C4-2B (cell line): ENCODE data around the gene TXNDC17.
A peak's percentile ranks its signal among the peaks of the same experiment; 100 is the strongest.

Experiments
- H3K27ac ChIP-seq: fragments of 450-650 bp; 2 replicates; pipeline ENCODE4 v1.5.1; 2017
- CTCF ChIP-seq: fragments of 450-650 bp; conservative IDR thresholded peaks from 2 replicates; pipeline ENCODE4 v1.5.1; 2017; ENCODE audit warnings: mild to moderate bottlenecking
- ZFX ChIP-seq: fragments of 450-650 bp; IDR thresholded peaks from 2 replicates; pipeline ENCODE4 v1.6.1; 2017

Gene TXNDC17

GRCh38 chr17:6597727-6598126, 43.1 kb upstream of the TXNDC17 start:
- no peak overlapping the region for H3K27ac ChIP-seq
- TF ChIP-seq CTCF (no peak), ZFX (no peak)

GRCh38 chr17:6599364-6599763, 41.5 kb upstream of the TXNDC17 start:
- no peak for TF ChIP-seq ZFX
- no peak overlapping the region; the same call in 1 of the 2 replicates for H3K27ac ChIP-seq

- H3K27ac ChIP-seq: no peak overlapping the region
- TF ChIP-seq CTCF (no peak), ZFX (no peak)
Observed at GRCh38 chr17:6602141-6602540, 38.7 kb upstream of the TXNDC17 start.

DNA sequence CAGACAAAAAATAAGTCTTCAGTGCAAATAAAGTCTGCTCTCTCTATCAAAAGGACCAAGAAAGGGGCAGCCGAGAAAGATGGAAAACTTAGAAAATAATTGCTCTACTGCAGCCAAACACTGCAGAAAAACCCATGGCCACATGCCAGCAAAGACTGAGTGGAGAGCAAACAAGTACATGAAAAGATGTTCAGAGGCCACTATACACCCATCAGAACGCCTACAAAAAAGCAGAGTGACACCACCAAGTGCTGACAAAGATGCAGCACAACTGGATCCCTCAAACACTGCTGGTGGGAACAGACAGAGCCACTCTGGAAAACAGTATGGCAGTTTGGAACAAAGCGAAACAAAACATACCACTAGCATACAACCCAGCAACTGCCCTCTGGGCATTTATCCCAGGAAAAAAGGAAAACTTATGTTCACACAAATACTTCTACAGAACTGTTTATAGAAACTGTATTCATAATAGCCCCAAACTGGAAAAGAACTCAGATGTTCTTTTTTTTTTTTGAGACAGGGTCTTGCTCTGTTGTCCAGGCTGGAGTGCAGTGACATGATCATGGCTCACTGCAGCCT, 37.0 kb upstream of the TXNDC17 start:
- TF ChIP-seq CTCF: peak; percentile 5; the same call in 1 of the 2 replicates
- TF ChIP-seq ZFX: no peak
- no peak overlapping the region for H3K27ac ChIP-seq

- H3K27ac ChIP-seq: no peak overlapping the region
- TF ChIP-seq CTCF: no peak
- TF ChIP-seq ZFX: no peak
Observed at GRCh38 chr17:6605142-6605541, 35.7 kb upstream of the TXNDC17 start.

- H3K27ac ChIP-seq: no peak overlapping the region
- TF ChIP-seq ZFX: no peak
- TF ChIP-seq CTCF: no peak
Observed at GRCh38 chr17:6608321-6608720, 32.5 kb upstream of the TXNDC17 start.

DNA sequence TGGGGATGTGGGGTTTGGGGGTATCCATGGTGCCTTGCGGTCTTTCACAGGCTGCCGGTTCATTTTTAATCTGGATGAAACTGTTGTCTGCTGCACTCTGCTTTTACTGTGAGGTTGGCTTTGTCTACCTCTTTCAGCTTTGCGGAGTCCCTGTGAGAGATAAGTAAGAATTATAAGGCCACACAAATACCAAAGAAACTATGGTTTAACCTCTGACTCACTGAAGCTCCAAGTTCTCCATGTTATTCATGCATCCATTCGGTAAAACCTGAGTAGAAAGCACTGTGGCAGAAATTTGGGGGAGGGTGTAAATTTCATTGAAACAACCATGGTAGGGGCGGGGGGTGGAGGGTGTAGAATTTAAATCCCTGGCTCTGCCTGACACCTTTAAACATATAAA, 30.8 kb upstream of the TXNDC17 start:
- no peak for TF ChIP-seq ZFX
- no peak for TF ChIP-seq CTCF

GRCh38 chr17:6611231-6611630, 29.6 kb upstream of the TXNDC17 start:
- H3K27ac ChIP-seq: no peak overlapping the region
- TF ChIP-seq CTCF: no peak
- no peak for TF ChIP-seq ZFX

More for the DNA sequence above, 30.8 kb upstream of the TXNDC17 start:
- H3K27ac ChIP-seq: no peak overlapping the region
